Right ventricle myocardium superior (tissue), 1 donor: Measurements from ENCODE around the gene MT2A. TPM values are rescaled to one million over a fixed set of nuclear protein-coding genes. Genes with fewer than 3 reads are reported as not detected.
"Not testable (repeated sequence)": the region's sequence is repeated elsewhere in the genome, so short reads cannot be mapped to it uniquely, and the experiment has no call there.

Source experiments
- ATAC-seq: fragments of 200-7000 bp; cut with Tn5 transposase; one replicate; pipeline ENCODE4 v1.9.1; 2020; ENCODE audit warnings: mild to moderate bottlenecking; ENCODE audit not compliant: poor library complexity
- DNase-seq: peaks from one replicate; pipeline ENCODE4 v3.0.0-alpha.2; 2020
- intact Hi-C: fragments of 100-400 bp; cut with DNase I; formaldehyde crosslinking; loops from one replicate; pipeline ENCODE4 v1.11.2; 2022
- long read RNA-seq: library from polyadenylated mRNA; unstranded; transcript quantifications from one replicate; pipeline ENCODE4 v2.0.0, GENCODE V29; 2021
- total RNA-seq: library from RNA; stranded (reverse); fragmentation: NEBNext Ultra II Directional; extraction: Animal tissue kit (Norgen Biotek cat#: 25700); gene quantifications from one replicate; pipeline ENCODE4 v1.2.1, GENCODE V29; 2021
- donor health status: DM: no; HTN: yes; CAD: no; lungs with severe emphysema.

Gene MT2A
- total RNA-seq = 87.9 TPM
- long read RNA-seq, transcript MT2A-201 (3 exons, 786 nt) = major isoform, 12 of 12 reads
- long read RNA-seq, partial matches to known transcripts = 0 of 12 reads
- long read RNA-seq, other reads (novel, unspliced or antisense) = 0 of 12 reads

- ATAC-seq (peak; percentile 84), DNase-seq (peak; percentile 98)
- intact Hi-C loops = loop anchor here (2.0 kb wide), 1 partner anchor 75 kb away; the partner anchor contains the start of gene MT1X
Measured at GRCh38 chr16:56608043-56608875, at the start of gene MT2A. MT2A (plus strand) TSS chr16:56608584; CDS start chr16:56608656, 72 bp downstream.

- intact Hi-C loops = no loop called here
- ATAC-seq (no peak), DNase-seq (no peak)
Measured at GRCh38 chr16:56559109-56559508, 49.3 kb upstream of the MT2A start.

GRCh38 chr16:56560447-56560846 is 47.9 kb upstream of the MT2A start:
- intact Hi-C loops = no loop called here
- no peak for ATAC-seq
- DNase-seq = no peak

- ATAC-seq (no peak), DNase-seq (no peak)
- intact Hi-C loops = no loop called here
Measured at GRCh38 chr16:56561126-56561525, 47.3 kb upstream of the MT2A start.

GRCh38 chr16:56564793-56565477 is 43.4 kb upstream of the MT2A start, which contains the start of gene MT4:
MT4 (plus strand) TSS chr16:56565073; CDS start chr16:56565129, 56 bp downstream.
- DNase-seq (no peak), ATAC-seq (no peak)
- intact Hi-C loops = no loop called here

GRCh38 chr16:56569971-56570370 is 38.4 kb upstream of the MT2A start:
- ATAC-seq (no peak), DNase-seq (no peak)
- intact Hi-C loops = no loop called here

GRCh38 chr16:56571525-56571924 is 36.9 kb upstream of the MT2A start:
- ATAC-seq (no peak), DNase-seq (no peak)
- intact Hi-C loops = no loop called here

GRCh38 chr16:56574625-56575024 is 33.8 kb upstream of the MT2A start:
- ATAC-seq (no peak), DNase-seq (no peak)
- intact Hi-C loops = no loop called here

GRCh38 chr16:56576585-56577299 is 31.6 kb upstream of the MT2A start:
- DNase-seq (peak; percentile 81), ATAC-seq (peak; percentile 90)
- intact Hi-C loops = loop anchor here (2.0 kb wide), 1 partner anchor 124 kb away; no protein-coding TSS in a partner anchor

GRCh38 chr16:56577300-56577625 is 31.1 kb upstream of the MT2A start:
- no peak for ATAC-seq
- no peak for DNase-seq
- intact Hi-C loops = loop anchor here (2.0 kb wide), 1 partner anchor 124 kb away; no protein-coding TSS in a partner anchor

- DNase-seq = no peak
- intact Hi-C loops = no loop called here
- no peak for ATAC-seq
Measured at GRCh38 chr16:56580391-56581048, 27.9 kb upstream of the MT2A start.

GRCh38 chr16:56582911-56583310 is 25.5 kb upstream of the MT2A start:
- intact Hi-C loops, DNase-seq, ATAC-seq: not testable (repeated sequence)

- ATAC-seq = no peak
- intact Hi-C loops = no loop called here
- DNase-seq = no peak
Measured at GRCh38 chr16:56583351-56584168, 24.8 kb upstream of the MT2A start.

GRCh38 chr16:56584276-56584675 is 24.1 kb upstream of the MT2A start:
- ATAC-seq (no peak), DNase-seq (no peak)
- intact Hi-C loops = no loop called here

- DNase-seq = no peak
- no peak for ATAC-seq
- intact Hi-C loops = no loop called here
Measured at GRCh38 chr16:56588781-56589140, 19.6 kb upstream of the MT2A start.

GRCh38 chr16:56589141-56590039 is 19.0 kb upstream of the MT2A start, which contains the start of gene MT3:
MT3 (plus strand) TSS chr16:56589528; CDS start chr16:56589591, 63 bp downstream.
- DNase-seq (no peak), ATAC-seq (peak; percentile 38)
- intact Hi-C loops = no loop called here
